Esophagus squamous epithelium (tissue), 4 donors: ENCODE results near the gene HEPH.

Experiments
- POLR2A ChIP-seq, 4 donors: fragments of 450-650 bp; IDR thresholded peaks; one replicate each; pipeline ENCODE4 v1.6.1; 2017; ENCODE audit warnings: antibody characterized with exemption in 4 of 4, mild to moderate bottlenecking in 4 of 4, moderate library complexity in 3 of 4
- TF ChIP-seq, protein P1 (sequence below), 6 experiments: fragments of 450-650 bp in 4 of 6; fragments of 200-600 bp in 2 of 6; sonication (generic) in 2 of 6; IDR thresholded peaks; one replicate each; pipeline ENCODE4 v1.5.1; 2016 to 2019; ENCODE audit warnings: antibody characterized with exemption in 6 of 6, mild to moderate bottlenecking in 4 of 6, moderate library complexity in 4 of 6

GRCh38 chrX:66164931-66165330 lies 884 bp downstream of the HEPH start:
- TF ChIP-seq, protein P1, sequence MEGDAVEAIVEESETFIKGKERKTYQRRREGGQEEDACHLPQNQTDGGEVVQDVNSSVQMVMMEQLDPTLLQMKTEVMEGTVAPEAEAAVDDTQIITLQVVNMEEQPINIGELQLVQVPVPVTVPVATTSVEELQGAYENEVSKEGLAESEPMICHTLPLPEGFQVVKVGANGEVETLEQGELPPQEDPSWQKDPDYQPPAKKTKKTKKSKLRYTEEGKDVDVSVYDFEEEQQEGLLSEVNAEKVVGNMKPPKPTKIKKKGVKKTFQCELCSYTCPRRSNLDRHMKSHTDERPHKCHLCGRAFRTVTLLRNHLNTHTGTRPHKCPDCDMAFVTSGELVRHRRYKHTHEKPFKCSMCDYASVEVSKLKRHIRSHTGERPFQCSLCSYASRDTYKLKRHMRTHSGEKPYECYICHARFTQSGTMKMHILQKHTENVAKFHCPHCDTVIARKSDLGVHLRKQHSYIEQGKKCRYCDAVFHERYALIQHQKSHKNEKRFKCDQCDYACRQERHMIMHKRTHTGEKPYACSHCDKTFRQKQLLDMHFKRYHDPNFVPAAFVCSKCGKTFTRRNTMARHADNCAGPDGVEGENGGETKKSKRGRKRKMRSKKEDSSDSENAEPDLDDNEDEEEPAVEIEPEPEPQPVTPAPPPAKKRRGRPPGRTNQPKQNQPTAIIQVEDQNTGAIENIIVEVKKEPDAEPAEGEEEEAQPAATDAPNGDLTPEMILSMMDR (IDR thresholded peaks at IDR 0.05): no peak
- no peak for TF ChIP-seq POLR2A (IDR thresholded peaks at IDR 0.05)
